Right atrium auricular region (tissue), 2 donors: ENCODE measurements around the gene FGF14. TPM values are rescaled to one million over a fixed set of nuclear protein-coding genes. Genes with fewer than 3 reads are reported as not detected.
A peak's percentile ranks its signal among the peaks of the same experiment; 100 is the strongest.

Source experiments
- DNase-seq: peaks from one replicate; pipeline ENCODE4 v3.0.0-alpha.2; 2019; ENCODE audit warnings: low spot score
- H3K27ac ChIP-seq, 2 donors: fragments of 200-600 bp; sonication (generic); 1 replicate in 1 of 2; 2 replicates in 1 of 2; pipeline ENCODE4 v1.5.1; 2016 to 2019
- H3K27me3 ChIP-seq, 2 donors: fragments of 200-600 bp; sonication (generic); one replicate each; pipeline versions ENCODE4 v1.5.1 to v1.6.0; 2017 to 2019
- H3K36me3 ChIP-seq: fragments of 200-600 bp; sonication (generic); one replicate; pipeline ENCODE4 v1.5.1; 2016
- H3K4me1 ChIP-seq, 2 donors: fragments of 200-600 bp; sonication (generic); one replicate each; pipeline versions ENCODE4 v1.5.1 to v1.6.0; 2017 to 2019
- H3K4me3 ChIP-seq, 2 donors: fragments of 200-600 bp; sonication (generic); 1 replicate in 1 of 2; 2 replicates in 1 of 2; pipeline ENCODE4 v1.5.1; 2017 to 2019; ENCODE audit warnings: mild to moderate bottlenecking in 1 of 2, moderate library complexity in 1 of 2
- H3K9me3 ChIP-seq, 2 donors: fragments of 200-600 bp; sonication (generic); one replicate each; pipeline ENCODE4 v1.5.1; 2019
- CTCF ChIP-seq, 2 donors: fragments of 200-600 bp; sonication (generic); IDR thresholded peaks; one replicate each; pipeline ENCODE4 v1.5.1; 2019; ENCODE audit warnings: antibody characterized with exemption in 2 of 2
- total RNA-seq, 2 donors: library from RNA; depleted of rRNA; stranded (reverse); fragments of >200 nt; gene quantifications; one replicate each; pipeline ENCODE4 v1.1.0, GENCODE V29; 2016

The FGF14 gene
- total RNA-seq, 2 donors from 2014 or later: 1.3 to 1.7 TPM

- H3K36me3 ChIP-seq: no peaks in the 10 kb centered on the region
- H3K4me3 ChIP-seq: no peak overlapping the region
Measured at GRCh38 chr13:102298051-102298450, 103.8 kb downstream of the FGF14 start.

GRCh38 chr13:102295316-102296048 is 106.4 kb downstream of the FGF14 start:
- Histone ChIP-seq H3K27ac (no peak overlapping the region), H3K36me3 (no peaks in the 10 kb centered on the region), H3K4me3 (no peak overlapping the region), H3K9me3 (no peaks in the 10 kb centered on the region), H3K4me1 (peaks cover 0 to 26% of the 10 kb centered on the region in 2 donors), H3K27me3 (no peaks in the 10 kb centered on the region)
- TF ChIP-seq CTCF (IDR thresholded peaks at IDR 0.05): no peak
- no peak for DNase-seq

More at GRCh38 chr13:102298051-102298450, 103.8 kb downstream of the FGF14 start:
- no peak overlapping the region for H3K27ac ChIP-seq
- no peaks in the 10 kb centered on the region for H3K9me3 ChIP-seq
- H3K27me3 ChIP-seq: no peaks in the 10 kb centered on the region
- DNase-seq: no peak
- no peak for TF ChIP-seq CTCF (IDR thresholded peaks at IDR 0.05)
- peaks cover 0 to 16% of the 10 kb centered on the region in 2 donors for H3K4me1 ChIP-seq

GRCh38 chr13:102294407-102295018 is 107.3 kb downstream of the FGF14 start:
- Histone ChIP-seq H3K9me3 (no peaks in the 10 kb centered on the region), H3K36me3 (no peaks in the 10 kb centered on the region), H3K27ac (peak overlapping the region; percentile 24 to 76), H3K4me3 (no peak overlapping the region), H3K4me1 (peaks cover 0 to 26% of the 10 kb centered on the region in 2 donors), H3K27me3 (no peaks in the 10 kb centered on the region)
- TF ChIP-seq CTCF (IDR thresholded peaks at IDR 0.05): no peak
- no peak for DNase-seq

GRCh38 chr13:102293723-102294122 is 108.1 kb downstream of the FGF14 start:
- no peaks in the 10 kb centered on the region for H3K27me3 ChIP-seq
- peaks cover 0 to 26% of the 10 kb centered on the region in 2 donors for H3K4me1 ChIP-seq
- TF ChIP-seq CTCF (IDR thresholded peaks at IDR 0.05): no peak
- DNase-seq: no peak
- H3K36me3 ChIP-seq: no peaks in the 10 kb centered on the region
- no peak overlapping the region for H3K4me3 ChIP-seq
- peak overlapping the region; percentile 24 to 76 for H3K27ac ChIP-seq
- H3K9me3 ChIP-seq: no peaks in the 10 kb centered on the region

GRCh38 chr13:102291587-102292218 is 110.1 kb downstream of the FGF14 start:
- Histone ChIP-seq H3K27me3 (no peaks in the 10 kb centered on the region), H3K4me1 (peaks cover 0 to 26% of the 10 kb centered on the region in 2 donors), H3K27ac (no peak overlapping the region), H3K36me3 (no peaks in the 10 kb centered on the region), H3K9me3 (no peaks in the 10 kb centered on the region), H3K4me3 (no peak overlapping the region)
- DNase-seq: no peak
- TF ChIP-seq CTCF (IDR thresholded peaks at IDR 0.05): no peak
